A673 (cell line): ENCODE data around the gene VPS52.

ENCODE experiments used
- CTCF ChIP-seq: fragments of 300-800, 200-600 bp; sonication (generic); conservative IDR thresholded peaks from 2 replicates; pipeline ENCODE4 v1.5.1; 2017; ENCODE audit warnings: low read depth, mild to moderate bottlenecking, antibody characterized with exemption, low read length, moderate library complexity, mixed read lengths
- EZH2 ChIP-seq: fragments of 200-600 bp; sonication (generic); IDR thresholded peaks from 2 replicates; pipeline ENCODE4 v1.6.1; 2017; ENCODE audit warnings: borderline replicate concordance, low read depth, mild to moderate bottlenecking, mixed read lengths, antibody characterized with exemption, low read length; ENCODE audit not compliant: poor library complexity, severe bottlenecking

DNA sequence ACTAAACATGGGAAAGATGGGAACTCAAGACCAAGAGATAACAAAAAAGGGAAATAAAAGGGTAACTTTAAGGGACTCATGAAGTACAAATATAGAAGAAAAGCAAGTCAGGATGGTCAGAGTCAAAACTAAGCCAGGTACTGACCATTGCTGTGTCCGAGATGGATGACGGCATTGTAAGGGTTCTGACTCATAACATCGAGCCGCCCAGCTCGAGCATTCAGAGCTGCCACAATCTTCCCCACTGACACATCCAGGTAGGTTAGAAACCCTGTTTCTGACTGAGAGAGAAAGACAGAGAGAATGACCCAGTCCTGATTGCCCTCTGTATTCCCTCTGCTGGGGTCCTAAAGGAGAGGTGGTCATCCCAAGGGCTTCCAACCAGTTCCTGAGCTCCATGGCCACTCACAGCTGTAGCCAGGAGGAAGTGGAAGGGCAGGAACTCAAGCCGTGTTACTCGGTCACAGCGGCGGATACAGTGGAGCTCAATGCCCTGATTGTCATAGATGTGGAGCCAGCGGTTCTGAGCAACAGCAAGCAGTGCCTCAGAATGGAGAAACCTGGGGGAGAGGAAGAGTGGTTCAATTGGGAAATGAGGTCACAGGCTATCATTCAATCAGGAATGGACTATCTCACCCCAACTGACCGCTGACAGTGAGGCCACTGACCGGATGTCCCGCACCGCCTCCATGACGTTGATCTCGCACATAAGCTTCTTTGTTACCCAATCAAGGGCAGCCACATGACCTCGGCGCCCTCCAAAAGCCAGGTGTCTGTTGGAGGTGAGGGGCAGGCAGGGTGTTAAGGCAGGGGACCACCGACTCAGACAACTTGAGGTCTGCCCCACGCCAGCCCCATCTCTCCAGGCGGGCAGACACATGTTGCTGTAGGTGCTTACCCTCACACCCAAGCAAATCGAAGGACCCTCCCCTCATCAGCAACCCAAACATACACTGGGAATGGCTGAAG is 15.6 kb upstream of the VPS52 start:
- TF ChIP-seq EZH2 (no peak), CTCF (no peak)
